ENCODE results near the gene ZSWIM6. TPM values are rescaled to one million over a fixed set of nuclear protein-coding genes. Genes with fewer than 3 reads are reported as not detected.

ZSWIM6 gene
- total and polyA plus RNA-seq, 2 of the 4 experiments (the other 2 are of a cell fraction) = 10.8 to 14.1 TPM

GRCh38 chr5:61386045-61386800 is 54.2 kb downstream of the ZSWIM6 start:
- in situ Hi-C loops (cut with MboI; ENCODE audit: low sequenced_read_pairs) = no loop called here
- Histone ChIP-seq H2AFZ (replicated peaks; ENCODE audit: low read length, poor library complexity) (no peak overlapping the region), H3K4me1 (ENCODE audit: control insufficient read depth, insufficient read depth, low read length) (no peaks in the 10 kb centered on the region), H2BK120ac (ENCODE audit: low read depth, low read length) (no peak overlapping the region), H2AK5ac (ENCODE audit: low read depth, low read length) (no peak overlapping the region), H3K4ac (ENCODE audit: low read depth, low read length) (no peak overlapping the region), H4K91ac (ENCODE audit: insufficient read depth, low read depth, low read length) (no peak overlapping the region), H3K4me2 (ENCODE audit: low read depth, low read length) (no peak overlapping the region), H3K18ac (ENCODE audit: low read depth, low read length) (no peak overlapping the region), H2BK15ac (ENCODE audit: low read depth, low read length) (no peak overlapping the region), H3K36me3 (ENCODE audit: control insufficient read depth, insufficient read depth, low read length) (peaks cover 5% of the 10 kb centered on the region), H3K79me1 (ENCODE audit: low read depth in 1 of 2, low read length in 2 of 2) (peaks cover 38 to 75% of the 10 kb centered on the region in 2 experiments), H3K9me3 (ENCODE audit: control insufficient read depth, insufficient read depth, low read length) (no peaks in the 10 kb centered on the region), H4K8ac (ENCODE audit: low read depth in 2 of 2, low read length in 2 of 2) (no peak overlapping the region), H2AK9ac (replicated peaks; ENCODE audit: low read depth, low read length, poor library complexity) (no peak overlapping the region), H3K23ac (ENCODE audit: low read depth, low read length) (no peak overlapping the region), H3K9me1 (ENCODE audit: insufficient read depth, low read length) (peaks cover 10% of the 10 kb centered on the region), H3K27me3 (ENCODE audit: control insufficient read depth, insufficient read depth, low read length) (no peaks in the 10 kb centered on the region), H4K5ac (ENCODE audit: low read depth, low read length) (no peak overlapping the region), H2BK20ac (ENCODE audit: low read depth, low read length) (no peak overlapping the region), H3K14ac (replicated peaks; ENCODE audit: low read depth, low read length) (no peak overlapping the region), H3K4me3 (ENCODE audit: insufficient read depth, low read depth, low read length) (no peak overlapping the region), H2BK5ac (ENCODE audit: low read depth, low read length, poor library complexity, severe bottlenecking) (no peak overlapping the region), H3K56ac (ENCODE audit: extremely low read depth, insufficient read depth, low read length) (no peak overlapping the region), H3K9ac (ENCODE audit: low read depth, low read length) (no peak overlapping the region), H4K20me1 (ENCODE audit: insufficient read depth, low read length) (peaks cover 81% of the 10 kb centered on the region), H3K27ac (ENCODE audit: insufficient read depth, low read length) (no peak overlapping the region)
- POLR2A ChIA-PET (ENCODE audit: unreplicated experiment) = no interaction called here
- ATAC-seq (ENCODE audit: low read depth) (no peak), DNase-seq (no peak)
- BruUV-seq (replicated peaks) = no TSS peak
- CTCF ChIA-PET = no interaction called here
- TF ChIP-seq NFE2L2 (IDR thresholded peaks at IDR 0.05; ENCODE audit: low read depth, low read length) = no peak
- no peak for TF ChIP-seq RAD21 (IDR thresholded peaks at IDR 0.05; ENCODE audit: low read length)
- TF ChIP-seq CHD1 (IDR thresholded peaks at IDR 0.05; ENCODE audit: low read depth, low read length) = no peak
- no peak for TF ChIP-seq RCOR1 (IDR thresholded peaks at IDR 0.05; ENCODE audit: insufficient replicate concordance, low read length)
- no peak for TF ChIP-seq POLR2A (IDR thresholded peaks at IDR 0.05; ENCODE audit: low read depth, low read length)
- no peak for TF ChIP-seq SMC3 (IDR thresholded peaks at IDR 0.05; ENCODE audit: low read depth, low read length)
- no peak for TF ChIP-seq FOS (IDR thresholded peaks at IDR 0.05; ENCODE audit: low read depth, low read length)
- TF ChIP-seq CTCF (conservative IDR thresholded peaks at IDR 0.05; ENCODE audit: low read depth, low read length) = no peak
- no peak for TF ChIP-seq MAFK (IDR thresholded peaks at IDR 0.05; ENCODE audit: low read depth, low read length)
- TF ChIP-seq MAZ (IDR thresholded peaks at IDR 0.05; ENCODE audit: borderline replicate concordance, low read depth, low read length) = no peak
- no peak for TF ChIP-seq USF2 (IDR thresholded peaks at IDR 0.05; ENCODE audit: low read depth, low read length)
- TF ChIP-seq ELK1 (IDR thresholded peaks at IDR 0.05; ENCODE audit: borderline replicate concordance, low read depth, low read length) = no peak
- intact Hi-C loops (cut with micrococcal nuclease) = no loop called here
- WGBS, 2 experiments (ENCODE audit: extremely low coverage in 2 of 2, insufficient read length in 1 of 2) = no CpG with 5 or more reads among the region's 2 CpGs
- dilution Hi-C loops (cut with HindIII; ENCODE audit: low sequenced_read_pairs, unreplicated experiment) = no loop called here
